Measurements from ENCODE around the gene TBC1D9. TPM values are rescaled to one million over a fixed set of nuclear protein-coding genes. Genes with fewer than 3 reads are reported as not detected.

TBC1D9 gene
- total and polyA plus RNA-seq, 2 of the 13 experiments (the other 11 are each of a cell fraction or from before 2014, with no cell fraction given): 11.9 to 12.2 TPM

DNA sequence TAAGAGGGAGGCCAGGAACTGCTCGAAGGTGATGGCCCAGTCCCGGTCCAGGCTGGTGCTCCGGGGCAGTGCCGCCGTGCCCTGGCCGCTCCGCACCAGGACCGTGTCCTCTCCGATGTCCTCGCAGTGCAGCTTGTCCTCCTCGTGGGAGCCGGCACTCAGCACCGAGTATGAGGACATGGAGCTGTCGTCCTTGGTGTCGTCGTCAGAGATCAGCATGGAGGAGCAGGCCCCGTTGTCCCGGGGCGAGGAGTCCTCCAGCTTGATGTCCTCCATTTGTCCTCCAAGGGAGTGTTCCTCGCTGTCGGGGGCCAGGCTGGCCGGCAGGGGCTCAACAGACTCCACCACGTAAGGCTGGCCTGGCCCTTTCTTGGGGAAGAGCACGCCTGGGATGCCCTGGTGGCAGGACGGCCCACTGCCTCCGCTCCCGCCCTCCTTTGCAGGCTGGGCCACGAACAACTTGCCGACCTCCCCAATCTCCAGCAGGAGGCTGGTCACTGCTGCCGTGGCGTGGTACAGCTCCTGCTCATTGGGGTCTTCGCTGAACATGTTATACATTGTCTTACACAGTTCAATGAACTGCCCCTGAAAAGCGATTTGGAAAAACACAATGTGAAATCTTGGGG is 133.7 kb downstream of the TBC1D9 start (continued):
- TF ChIP-seq, protein P1, sequence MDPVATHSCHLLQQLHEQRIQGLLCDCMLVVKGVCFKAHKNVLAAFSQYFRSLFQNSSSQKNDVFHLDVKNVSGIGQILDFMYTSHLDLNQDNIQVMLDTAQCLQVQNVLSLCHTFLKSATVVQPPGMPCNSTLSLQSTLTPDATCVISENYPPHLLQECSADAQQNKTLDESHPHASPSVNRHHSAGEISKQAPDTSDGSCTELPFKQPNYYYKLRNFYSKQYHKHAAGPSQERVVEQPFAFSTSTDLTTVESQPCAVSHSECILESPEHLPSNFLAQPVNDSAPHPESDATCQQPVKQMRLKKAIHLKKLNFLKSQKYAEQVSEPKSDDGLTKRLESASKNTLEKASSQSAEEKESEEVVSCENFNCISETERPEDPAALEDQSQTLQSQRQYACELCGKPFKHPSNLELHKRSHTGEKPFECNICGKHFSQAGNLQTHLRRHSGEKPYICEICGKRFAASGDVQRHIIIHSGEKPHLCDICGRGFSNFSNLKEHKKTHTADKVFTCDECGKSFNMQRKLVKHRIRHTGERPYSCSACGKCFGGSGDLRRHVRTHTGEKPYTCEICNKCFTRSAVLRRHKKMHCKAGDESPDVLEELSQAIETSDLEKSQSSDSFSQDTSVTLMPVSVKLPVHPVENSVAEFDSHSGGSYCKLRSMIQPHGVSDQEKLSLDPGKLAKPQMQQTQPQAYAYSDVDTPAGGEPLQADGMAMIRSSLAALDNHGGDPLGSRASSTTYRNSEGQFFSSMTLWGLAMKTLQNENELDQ (CRISPR knock-in tag; IDR thresholded peaks at IDR 0.05; ENCODE audit: borderline replicate concordance): no peak
- TF ChIP-seq, protein P2, sequence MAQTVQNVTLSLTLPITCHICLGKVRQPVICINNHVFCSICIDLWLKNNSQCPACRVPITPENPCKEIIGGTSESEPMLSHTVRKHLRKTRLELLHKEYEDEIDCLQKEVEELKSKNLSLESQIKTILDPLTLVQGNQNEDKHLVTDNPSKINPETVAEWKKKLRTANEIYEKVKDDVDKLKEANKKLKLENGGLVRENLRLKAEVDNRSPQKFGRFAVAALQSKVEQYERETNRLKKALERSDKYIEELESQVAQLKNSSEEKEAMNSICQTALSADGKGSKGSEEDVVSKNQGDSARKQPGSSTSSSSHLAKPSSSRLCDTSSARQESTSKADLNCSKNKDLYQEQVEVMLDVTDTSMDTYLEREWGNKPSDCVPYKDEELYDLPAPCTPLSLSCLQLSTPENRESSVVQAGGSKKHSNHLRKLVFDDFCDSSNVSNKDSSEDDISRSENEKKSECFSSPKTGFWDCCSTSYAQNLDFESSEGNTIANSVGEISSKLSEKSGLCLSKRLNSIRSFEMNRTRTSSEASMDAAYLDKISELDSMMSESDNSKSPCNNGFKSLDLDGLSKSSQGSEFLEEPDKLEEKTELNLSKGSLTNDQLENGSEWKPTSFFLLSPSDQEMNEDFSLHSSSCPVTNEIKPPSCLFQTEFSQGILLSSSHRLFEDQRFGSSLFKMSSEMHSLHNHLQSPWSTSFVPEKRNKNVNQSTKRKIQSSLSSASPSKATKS (CRISPR knock-in tag; IDR thresholded peaks at IDR 0.05): no peak
- TF ChIP-seq BORCS8-MEF2B (CRISPR knock-in tag; IDR thresholded peaks at IDR 0.05) (no peak), IRX3 (CRISPR knock-in tag; IDR thresholded peaks at IDR 0.05; ENCODE audit: borderline replicate concordance, low read depth) (no peak), ZNF569 (CRISPR knock-in tag; IDR thresholded peaks at IDR 0.05; ENCODE audit: borderline replicate concordance) (no peak), KMT2B (CRISPR knock-in tag; IDR thresholded peaks at IDR 0.05) (no peak), TP53 (CRISPR knock-in tag; conservative IDR thresholded peaks at IDR 0.05) (no peak), AGO2 (optimal IDR thresholded peaks at IDR 0.05; ENCODE audit: low read depth, low read length) (peak; percentile 66), SUZ12 (IDR thresholded peaks at IDR 0.05; ENCODE audit: low read depth, low read length) (no peak)

All from HepG2 (cell line).